PC-3 (cell line): ENCODE measurements around the gene PGP.

Source experiments
- CTCF ChIP-seq: fragments of 300-600 bp; sonication (generic); conservative IDR thresholded peaks from 2 replicates; pipeline ENCODE4 v1.5.1; 2017; ENCODE audit warnings: antibody characterized with exemption, low read depth, mild to moderate bottlenecking, low read length
- EZH2 ChIP-seq: fragments of 300-600 bp; sonication (generic); IDR thresholded peaks from one replicate; pipeline ENCODE4 v1.6.1; 2017; ENCODE audit warnings: antibody characterized with exemption, mild to moderate bottlenecking, low read length; ENCODE audit not compliant: unreplicated experiment
- EZH2phosphoT487 ChIP-seq: fragments of 300-600 bp; sonication (generic); IDR thresholded peaks from 2 replicates; pipeline ENCODE4 v1.6.1; 2018; ENCODE audit warnings: mild to moderate bottlenecking, antibody characterized with exemption, low read length, borderline replicate concordance

- TF ChIP-seq CTCF, result no peak
- TF ChIP-seq EZH2phosphoT487, result no peak
- TF ChIP-seq EZH2, result no peak
Measured at GRCh38 chr16:2170080-2170479, 44.6 kb downstream of the PGP start.
